Body of pancreas (tissue), 4 donors: ENCODE data around the gene LCLAT1. TPM values are rescaled to one million over a fixed set of nuclear protein-coding genes. Genes with fewer than 3 reads are reported as not detected.

ENCODE experiments used
- ATAC-seq: fragments of 150-250 bp; one replicate; pipeline ENCODE4 v1.9.1; 2016
- DNase-seq, 4 donors: peaks; one replicate each; pipeline ENCODE4 v3.0.0-alpha.2; 2019
- H3K27ac ChIP-seq, 4 donors: fragments of 200-600 bp; sonication (generic); 1 replicate in 3 of 4; 2 replicates in 1 of 4; pipeline versions ENCODE4 v1.5.1 to v1.6.1; 2016 to 2019; ENCODE audit warnings: mild to moderate bottlenecking in 1 of 4, mixed read lengths in 1 of 4, moderate library complexity in 1 of 4
- H3K27me3 ChIP-seq, 2 donors: fragments of 200-600 bp; sonication (generic); one replicate each; pipeline ENCODE4 v1.6.0; 2016; ENCODE audit warnings: mild to moderate bottlenecking in 1 of 2
- H3K36me3 ChIP-seq, 2 donors: fragments of 200-600 bp; sonication (generic); replicated peaks in 1 of 2; 2 replicates each; pipeline ENCODE4 v1.5.1; 2016; ENCODE audit warnings: low read depth in 2 of 2; ENCODE audit not compliant: insufficient read depth in 1 of 2
- H3K4me1 ChIP-seq: fragments of 200-600 bp; sonication (generic); one replicate; pipeline ENCODE4 v1.6.0; 2016
- H3K4me3 ChIP-seq, 2 donors: fragments of 200-600 bp; sonication (generic); 1 replicate in 1 of 2; 2 replicates in 1 of 2; pipeline ENCODE4 v1.5.1; 2016 to 2019
- H3K9me3 ChIP-seq, 3 donors: fragments of 200-600 bp; sonication (generic); 1 replicate in 2 of 3; 2 replicates in 1 of 3; pipeline ENCODE4 v1.5.1; 2016
- CTCF ChIP-seq, 7 experiments: fragments of 450-650 bp in 4 of 7; fragments of 200-600 bp in 3 of 7; sonication (generic) in 3 of 7; IDR thresholded peaks; one replicate each; pipeline ENCODE4 v1.5.1; 2016 to 2019; ENCODE audit warnings: antibody characterized with exemption in 7 of 7
- POLR2A ChIP-seq, 3 donors: fragments of 450-650 bp; IDR thresholded peaks; one replicate each; pipeline ENCODE4 v1.6.1; 2016; ENCODE audit warnings: antibody characterized with exemption in 3 of 3, mild to moderate bottlenecking in 2 of 3
- WGBS, 2 donors: methylation state at CpG; one replicate each; pipeline ENCODE4 v1.1.5; 2017; 5-methylcytosine and 5-hydroxymethylcytosine counted together
- intact Hi-C: fragments of 100-400 bp; cut with DNase I; formaldehyde crosslinking; loops from one replicate; pipeline ENCODE4 v1.15.1; 2023
- total RNA-seq, 2 donors: library from RNA; depleted of rRNA; stranded (reverse); fragments of >200 nt; gene quantifications; one replicate each; pipeline ENCODE4 v1.1.0, GENCODE V29; 2016

Gene LCLAT1
- total RNA-seq, 2 donors from 2014 or later, result 13.7 to 19.4 TPM

GRCh38 chr2:30654404-30654803 is 207.4 kb downstream of the LCLAT1 start:
- Histone ChIP-seq H3K27ac (no peak overlapping the region), H3K4me3 (no peak overlapping the region), H3K4me1 (no peaks in the 10 kb centered on the region), H3K36me3 (no peaks in the 10 kb centered on the region), H3K9me3 (no peaks in the 10 kb centered on the region), H3K27me3 (no peaks in the 10 kb centered on the region)
- intact Hi-C loops, result no loop called here
- DNase-seq (no peak), ATAC-seq (no peak)
- WGBS, 2 donors, result 81 to 91% methylated on average over 3 of the region's 3 CpGs
- TF ChIP-seq POLR2A (IDR thresholded peaks at IDR 0.05), result no peak
- no peak for TF ChIP-seq CTCF (IDR thresholded peaks at IDR 0.05)

DNA sequence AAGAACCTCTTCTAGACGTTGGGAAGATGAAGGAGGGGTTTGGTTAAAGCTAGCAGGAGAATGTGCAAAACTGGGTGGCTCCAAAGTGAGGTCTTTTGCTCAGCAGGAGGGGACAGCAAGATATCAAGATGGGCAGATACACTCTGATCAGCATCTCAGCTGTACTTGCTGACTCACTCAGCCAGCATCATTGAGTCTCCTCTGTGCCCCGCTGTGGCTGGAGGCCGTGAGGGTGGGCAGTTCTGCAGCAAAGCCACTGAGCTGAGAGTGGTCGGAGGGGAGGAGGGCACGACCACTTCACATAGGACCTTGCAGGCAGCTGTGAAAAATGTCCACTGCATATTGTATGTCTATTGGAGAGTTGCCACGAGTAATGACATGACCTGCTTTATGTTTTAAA is 208.2 kb downstream of the LCLAT1 start:
- Histone ChIP-seq H3K4me3 (no peak overlapping the region), H3K36me3 (no peaks in the 10 kb centered on the region), H3K9me3 (no peaks in the 10 kb centered on the region), H3K27me3 (no peaks in the 10 kb centered on the region), H3K4me1 (no peaks in the 10 kb centered on the region), H3K27ac (no peak overlapping the region)
- no peak for DNase-seq
- TF ChIP-seq POLR2A (IDR thresholded peaks at IDR 0.05) (no peak), CTCF (IDR thresholded peaks at IDR 0.05) (no peak)
- ATAC-seq, result no peak
- 62 to 65% methylated on average over 6 of the region's 6 CpGs for WGBS, 2 donors
- intact Hi-C loops, result no loop called here

GRCh38 chr2:30655660-30656059 is 208.6 kb downstream of the LCLAT1 start:
- Histone ChIP-seq H3K27ac (no peak overlapping the region), H3K36me3 (no peaks in the 10 kb centered on the region), H3K27me3 (no peaks in the 10 kb centered on the region), H3K4me3 (no peak overlapping the region), H3K4me1 (no peaks in the 10 kb centered on the region), H3K9me3 (no peaks in the 10 kb centered on the region)
- WGBS, 2 donors, result 69 to 78% methylated on average over 5 of the region's 5 CpGs
- DNase-seq, result no peak
- intact Hi-C loops, result no loop called here
- no peak for ATAC-seq
- no peak for TF ChIP-seq CTCF (IDR thresholded peaks at IDR 0.05)
- TF ChIP-seq POLR2A (IDR thresholded peaks at IDR 0.05), result no peak

GRCh38 chr2:30656079-30656478 is 209.0 kb downstream of the LCLAT1 start:
- WGBS, 2 donors, result 55 to 60% methylated on average over 4 of the region's 4 CpGs
- Histone ChIP-seq H3K36me3 (no peaks in the 10 kb centered on the region), H3K4me3 (no peak overlapping the region), H3K9me3 (no peaks in the 10 kb centered on the region), H3K27ac (no peak overlapping the region), H3K27me3 (no peaks in the 10 kb centered on the region), H3K4me1 (no peaks in the 10 kb centered on the region)
- intact Hi-C loops, result no loop called here
- no peak for TF ChIP-seq POLR2A (IDR thresholded peaks at IDR 0.05)
- TF ChIP-seq CTCF (IDR thresholded peaks at IDR 0.05), result no peak
- DNase-seq (no peak), ATAC-seq (no peak)

DNA sequence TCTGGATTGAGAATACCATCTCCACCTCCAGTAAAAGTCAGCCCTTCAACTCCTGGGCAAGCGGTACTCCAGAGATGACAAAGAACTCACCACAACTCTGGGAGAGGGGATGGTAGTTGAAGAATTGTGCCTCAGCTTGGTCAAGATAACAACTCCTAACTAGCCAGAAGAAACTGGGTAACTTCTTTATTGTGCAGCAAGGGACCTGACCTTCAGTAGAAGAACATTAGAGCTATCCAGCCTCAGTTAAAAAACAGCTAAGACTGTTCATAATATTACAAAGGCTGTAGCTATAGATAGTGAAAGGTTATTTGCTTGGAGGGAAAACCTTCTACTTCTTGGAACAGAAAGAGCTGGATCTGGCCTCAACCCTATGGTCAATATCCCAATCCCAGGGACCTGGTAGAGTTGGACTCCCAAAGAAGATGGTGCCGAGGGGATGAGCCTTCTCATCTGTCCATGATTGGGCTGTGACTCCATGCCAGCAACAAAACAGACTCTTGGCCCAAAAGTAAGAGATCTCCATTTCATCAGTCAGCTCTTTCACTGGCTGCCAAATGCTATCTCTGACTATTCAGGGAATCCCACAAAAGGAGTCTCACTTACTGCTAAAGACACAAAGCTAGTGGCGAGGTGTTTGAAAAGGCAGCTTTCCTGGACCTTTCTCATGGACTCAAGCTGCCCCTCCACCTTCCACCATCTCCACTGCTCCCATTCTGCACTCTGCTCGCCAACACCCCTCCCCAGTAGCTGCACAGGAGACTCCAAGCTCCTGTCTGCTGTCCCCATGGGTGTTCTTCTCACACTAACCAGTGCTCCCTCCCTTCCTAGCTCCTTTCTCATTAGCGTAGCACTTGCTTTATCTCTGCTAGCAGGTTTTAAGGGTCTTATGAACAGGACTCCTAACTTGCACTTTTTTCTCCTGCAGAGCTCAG is 214.4 kb downstream of the LCLAT1 start:
- no peak for ATAC-seq
- Histone ChIP-seq H3K4me1 (no peaks in the 10 kb centered on the region), H3K9me3 (no peaks in the 10 kb centered on the region), H3K36me3 (no peaks in the 10 kb centered on the region), H3K4me3 (no peak overlapping the region), H3K27me3 (no peaks in the 10 kb centered on the region), H3K27ac (no peak overlapping the region)
- no peak for TF ChIP-seq POLR2A (IDR thresholded peaks at IDR 0.05)
- no peak for TF ChIP-seq CTCF (IDR thresholded peaks at IDR 0.05)
- intact Hi-C loops, result no loop called here
- 77 to 87% methylated on average over 5 of the region's 5 CpGs for WGBS, 2 donors
- DNase-seq, result no peak
